NT2/D1 (cell line): ENCODE results near the gene FDX1.

ENCODE experiments used
- DNase-seq: peaks from one replicate; pipeline ENCODE4 v3.0.0-alpha.2; 2011; ENCODE audit warnings: low read depth, low spot score
- H3K27me3 ChIP-seq: 2 replicates; pipeline ENCODE4 v1.6.0; 2011; ENCODE audit warnings: mild to moderate bottlenecking; ENCODE audit not compliant: insufficient read length, insufficient read depth
- H3K36me3 ChIP-seq: 2 replicates; pipeline ENCODE4 v1.6.1; 2011; ENCODE audit warnings: mild to moderate bottlenecking, low read length, mixed read lengths; ENCODE audit not compliant: insufficient read depth, insufficient read length
- H3K4me1 ChIP-seq: 2 replicates; pipeline ENCODE4 v1.5.1; 2011; ENCODE audit not compliant: insufficient read depth, insufficient read length
- H3K4me3 ChIP-seq: 2 replicates; pipeline ENCODE4 v1.5.1; 2011; ENCODE audit warnings: low read depth; ENCODE audit not compliant: insufficient read length
- H3K9ac ChIP-seq: 2 replicates; pipeline ENCODE4 v1.6.0; 2011; ENCODE audit warnings: low read depth; ENCODE audit not compliant: insufficient read length
- H3K9me3 ChIP-seq: 2 replicates; pipeline ENCODE4 v1.5.1; 2011; ENCODE audit warnings: mild to moderate bottlenecking, low read length; ENCODE audit not compliant: insufficient read depth
- SUZ12 ChIP-seq: IDR thresholded peaks from 2 replicates; pipeline ENCODE4 v1.6.1; 2011; ENCODE audit not compliant: insufficient read length, insufficient read depth; ENCODE audit errors: extremely low read depth
- YY1 ChIP-seq: IDR thresholded peaks from 2 replicates; pipeline ENCODE4 v1.6.1; 2011; ENCODE audit not compliant: insufficient read length, insufficient read depth
- ZNF274 ChIP-seq: IDR thresholded peaks from 2 replicates; pipeline ENCODE4 v1.6.1; 2011; ENCODE audit warnings: mild to moderate bottlenecking, low read depth, low read length

The FDX1 gene

DNA sequence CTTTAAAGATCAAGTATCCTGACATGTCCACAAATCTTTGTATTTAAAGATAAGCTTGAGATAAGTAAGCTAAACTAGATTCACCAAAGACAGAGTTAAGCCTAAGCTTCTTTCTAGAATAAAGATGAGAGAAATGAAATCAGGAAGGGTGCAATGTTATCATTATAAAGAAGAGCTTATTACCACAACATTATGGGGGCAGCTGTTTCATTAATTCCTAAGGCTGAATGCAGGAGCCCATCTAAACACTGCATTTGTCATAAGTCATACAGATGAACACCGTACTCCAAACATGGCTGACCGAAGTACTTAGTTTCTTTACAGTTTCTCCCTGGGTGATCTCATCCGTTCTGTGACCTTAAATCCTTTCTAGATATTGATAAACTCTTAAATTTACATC, 16.3 kb downstream of the FDX1 start:
- TF ChIP-seq YY1 (no peak), ZNF274 (no peak), SUZ12 (no peak)
- no peaks in the 10 kb centered on the region; the same call in 1 of the 2 replicates for H3K9me3 ChIP-seq
- no peak overlapping the region for H3K4me3 ChIP-seq
- H3K36me3 ChIP-seq = peaks cover 5% of the 10 kb centered on the region
- H3K4me1 ChIP-seq = no peaks in the 10 kb centered on the region
- no peak for DNase-seq
- H3K27me3 ChIP-seq = no peaks in the 10 kb centered on the region
- no peak overlapping the region for H3K9ac ChIP-seq

- H3K4me1 ChIP-seq = no peaks in the 10 kb centered on the region
- no peaks in the 10 kb centered on the region; the same call in 1 of the 2 replicates for H3K9me3 ChIP-seq
- no peak for TF ChIP-seq ZNF274
- TF ChIP-seq YY1 = no peak
- TF ChIP-seq SUZ12 = no peak
- no peak overlapping the region for H3K4me3 ChIP-seq
- H3K36me3 ChIP-seq = peaks cover 5% of the 10 kb centered on the region
- no peaks in the 10 kb centered on the region for H3K27me3 ChIP-seq
- DNase-seq = no peak
- H3K9ac ChIP-seq = no peak overlapping the region
Measured at GRCh38 chr11:110446594-110446993, 16.8 kb downstream of the FDX1 start.

GRCh38 chr11:110447343-110447742, 17.6 kb downstream of the FDX1 start:
- no peak for TF ChIP-seq SUZ12
- TF ChIP-seq ZNF274 = no peak
- TF ChIP-seq YY1 = no peak
- Histone ChIP-seq H3K4me1 (no peaks in the 10 kb centered on the region), H3K9me3 (no peaks in the 10 kb centered on the region), H3K4me3 (no peak overlapping the region), H3K36me3 (peaks cover 5% of the 10 kb centered on the region), H3K9ac (no peak overlapping the region), H3K27me3 (no peaks in the 10 kb centered on the region)
- no peak for DNase-seq

DNA sequence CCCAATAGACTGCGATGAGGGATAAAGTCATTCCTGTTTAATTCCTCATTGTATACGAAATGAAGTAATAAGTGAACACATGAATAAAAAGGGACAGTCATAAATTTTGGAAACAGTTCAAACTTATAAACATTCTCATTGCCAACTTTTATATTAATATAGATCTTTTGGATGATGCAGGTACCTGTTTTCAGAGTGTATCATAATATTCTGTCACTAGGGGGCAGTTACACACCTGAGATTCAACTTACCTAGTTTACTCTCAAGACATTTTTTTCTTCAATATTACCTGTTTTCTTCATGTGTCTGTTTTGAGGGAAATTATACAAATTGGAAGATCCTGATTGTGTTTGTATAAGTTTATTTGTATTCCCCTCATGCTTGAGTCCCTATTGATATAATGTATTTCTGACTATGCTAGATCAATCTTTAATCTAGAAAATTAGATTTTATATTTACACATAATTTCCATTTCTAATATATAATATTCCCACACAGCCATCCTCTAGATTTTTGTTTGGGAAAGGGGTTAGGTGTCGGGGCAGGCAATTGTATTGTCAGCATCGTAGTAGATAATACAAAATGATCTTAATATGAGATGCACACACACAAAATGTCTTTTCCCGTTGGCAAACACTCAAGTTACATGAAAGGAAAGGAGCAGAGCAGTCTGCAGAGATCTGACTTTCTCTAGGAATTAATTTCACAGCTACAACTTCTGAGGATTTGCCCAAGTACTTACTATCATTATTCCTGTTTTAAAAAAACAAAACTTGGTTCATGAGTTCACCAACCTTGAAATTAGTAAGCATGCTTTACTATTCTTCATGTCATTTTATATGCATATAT, 18.4 kb downstream of the FDX1 start:
- no peak for DNase-seq
- no peak for TF ChIP-seq SUZ12
- no peak for TF ChIP-seq YY1
- TF ChIP-seq ZNF274 = no peak
- no peaks in the 10 kb centered on the region for H3K27me3 ChIP-seq
- H3K9ac ChIP-seq = no peak overlapping the region
- peaks cover 5% of the 10 kb centered on the region for H3K36me3 ChIP-seq
- H3K9me3 ChIP-seq = no peaks in the 10 kb centered on the region
- H3K4me3 ChIP-seq = no peak overlapping the region
- no peaks in the 10 kb centered on the region for H3K4me1 ChIP-seq

DNA sequence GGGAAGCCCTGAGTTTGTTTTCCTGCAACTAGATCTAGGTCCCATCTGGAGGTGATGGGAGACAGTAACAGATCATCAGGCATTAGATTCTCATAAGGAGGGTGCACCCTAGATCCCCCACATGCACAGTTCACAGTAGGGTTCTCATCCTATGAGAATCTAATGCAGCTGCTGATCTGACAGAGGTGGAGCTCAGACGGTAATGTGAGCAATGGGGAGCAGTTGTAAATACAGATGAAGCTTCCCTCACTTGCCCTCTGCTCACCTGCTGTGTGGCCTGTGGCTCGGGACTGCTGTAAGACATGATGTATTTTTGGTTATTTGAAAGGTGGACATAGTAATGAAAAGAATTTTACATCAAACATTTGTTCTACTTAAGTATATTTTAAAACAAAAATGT, 20.5 kb downstream of the FDX1 start:
- Histone ChIP-seq H3K36me3 (peaks cover 5% of the 10 kb centered on the region), H3K27me3 (no peaks in the 10 kb centered on the region), H3K4me3 (no peak overlapping the region), H3K9ac (no peak overlapping the region), H3K4me1 (no peaks in the 10 kb centered on the region), H3K9me3 (no peaks in the 10 kb centered on the region)
- TF ChIP-seq SUZ12 (no peak), YY1 (no peak)
- DNase-seq = no peak

DNA sequence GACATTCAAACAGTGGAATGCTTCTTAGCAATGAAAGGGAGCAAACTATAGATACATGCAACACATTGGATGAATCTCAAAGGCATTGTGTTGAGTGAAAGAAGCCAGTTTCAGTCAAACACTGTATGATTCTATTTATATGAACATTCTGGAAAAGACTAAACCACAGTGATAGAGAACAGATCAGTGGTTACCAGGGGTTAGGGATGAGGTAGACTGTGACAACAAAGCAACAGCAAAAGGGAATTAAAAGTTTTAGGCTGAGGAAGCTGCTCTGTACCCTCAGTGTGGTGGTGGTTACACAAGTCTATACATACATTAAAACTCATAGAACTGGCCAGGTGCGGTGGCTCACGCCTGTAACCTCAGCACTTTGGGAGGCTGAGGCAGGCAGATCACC, 23.0 kb downstream of the FDX1 start:
- TF ChIP-seq YY1 (no peak), SUZ12 (no peak), ZNF274 (no peak)
- no peaks in the 10 kb centered on the region for H3K36me3 ChIP-seq
- no peak overlapping the region for H3K9ac ChIP-seq
- no peak overlapping the region for H3K4me3 ChIP-seq
- H3K9me3 ChIP-seq = no peaks in the 10 kb centered on the region
- no peaks in the 10 kb centered on the region for H3K4me1 ChIP-seq
- H3K27me3 ChIP-seq = no peaks in the 10 kb centered on the region
- DNase-seq = no peak

GRCh38 chr11:110453684-110454354, 24.1 kb downstream of the FDX1 start:
- no peak overlapping the region for H3K4me3 ChIP-seq
- no peak for DNase-seq
- H3K4me1 ChIP-seq = no peaks in the 10 kb centered on the region
- TF ChIP-seq SUZ12 (no peak), ZNF274 (no peak), YY1 (no peak)
- H3K36me3 ChIP-seq = peaks cover 4% of the 10 kb centered on the region
- H3K27me3 ChIP-seq = no peaks in the 10 kb centered on the region
- H3K9me3 ChIP-seq = no peaks in the 10 kb centered on the region
- H3K9ac ChIP-seq = no peak overlapping the region
